HG02973 (cell line): ENCODE measurements around the gene ARF3.

Experiments
- ATAC-seq: cut with Tn5 transposase; IDR thresholded peaks from one replicate; pipeline ENCODE4 v1.9.1; 2021; ENCODE audit warnings: moderate library complexity; ENCODE audit not compliant: unreplicated experiment

The ARF3 gene

DNA sequence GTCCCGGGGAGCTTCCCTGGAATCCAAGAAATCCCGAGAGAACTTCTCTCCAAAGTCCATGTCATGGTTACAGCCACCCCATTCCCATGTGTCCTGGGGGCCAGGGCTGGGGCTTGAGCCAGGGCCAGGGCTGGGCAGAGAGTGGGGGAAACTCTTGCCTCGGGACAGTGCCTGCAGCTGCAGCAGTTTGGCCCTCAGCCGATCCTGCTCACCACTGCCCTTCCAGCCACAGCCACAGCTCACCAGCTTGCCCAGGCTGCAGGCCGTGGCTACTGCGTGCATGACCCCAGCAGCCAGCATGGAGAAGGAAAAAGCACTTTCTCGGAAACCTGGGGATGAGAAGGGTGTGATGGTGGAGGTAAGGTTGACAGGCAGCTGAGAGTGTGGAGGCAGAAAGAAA, 10.7 kb upstream of the ARF3 start:
- ATAC-seq: no peak

DNA sequence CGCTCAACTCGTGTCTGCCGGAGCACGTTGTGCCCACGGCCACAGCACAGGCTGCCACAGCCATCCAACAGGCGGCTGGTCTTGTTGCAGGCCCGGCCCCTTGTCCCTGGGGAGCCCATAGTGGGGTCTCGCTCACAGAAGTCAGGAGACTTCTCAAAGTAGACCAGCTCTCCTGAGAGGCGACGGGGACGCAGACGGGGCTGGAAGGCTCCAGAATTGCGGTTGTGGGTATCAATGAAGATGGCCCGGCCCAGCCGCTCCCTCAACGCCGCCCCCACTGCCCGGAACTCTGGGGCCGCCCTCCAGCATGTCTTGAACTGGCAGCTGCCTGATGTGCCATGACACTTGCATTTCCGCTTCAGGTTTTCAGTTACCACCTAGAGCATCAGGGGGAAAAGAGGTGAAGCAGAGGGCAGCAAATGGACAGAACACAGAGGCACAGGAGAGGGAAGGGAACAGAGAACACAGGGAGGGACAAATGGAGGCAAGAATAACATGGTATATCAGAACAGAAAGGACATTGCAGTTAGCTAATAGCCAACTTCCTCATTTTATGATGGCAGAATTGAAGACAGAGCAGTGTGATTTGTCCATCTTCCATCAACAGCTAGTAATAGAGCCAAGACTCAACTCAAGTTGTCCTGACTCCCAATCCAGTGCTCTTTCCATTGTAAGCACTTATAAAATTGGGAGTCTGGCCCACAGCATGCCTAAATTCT, 9.0 kb upstream of the ARF3 start:
- ATAC-seq: no peak

DNA sequence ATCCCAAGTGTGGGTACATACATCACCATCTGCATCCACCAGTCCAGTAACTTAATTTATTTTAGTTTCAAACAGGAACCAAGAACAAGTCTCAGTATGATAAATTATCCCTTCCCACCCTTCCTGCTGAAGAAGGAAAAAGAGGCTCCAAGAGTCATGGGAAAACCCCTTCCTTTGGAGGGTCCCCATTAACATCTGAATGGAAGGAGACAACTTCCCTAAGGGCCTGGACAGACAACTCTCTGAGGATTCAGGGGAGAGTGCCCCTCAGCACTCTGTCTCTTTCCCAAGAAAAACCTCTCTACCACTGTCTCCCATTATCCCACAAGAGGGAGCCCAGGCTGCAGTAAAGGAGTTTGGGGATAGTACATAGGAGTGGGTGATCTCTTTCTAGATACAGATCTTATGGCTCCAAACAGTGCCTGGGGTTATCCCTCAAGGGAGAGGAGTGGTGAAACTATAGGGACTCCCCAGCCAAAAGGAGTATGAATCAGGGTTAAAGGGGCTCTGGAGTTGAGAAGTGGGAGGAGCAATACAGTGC, 8.1 kb upstream of the ARF3 start:
- no peak for ATAC-seq

DNA sequence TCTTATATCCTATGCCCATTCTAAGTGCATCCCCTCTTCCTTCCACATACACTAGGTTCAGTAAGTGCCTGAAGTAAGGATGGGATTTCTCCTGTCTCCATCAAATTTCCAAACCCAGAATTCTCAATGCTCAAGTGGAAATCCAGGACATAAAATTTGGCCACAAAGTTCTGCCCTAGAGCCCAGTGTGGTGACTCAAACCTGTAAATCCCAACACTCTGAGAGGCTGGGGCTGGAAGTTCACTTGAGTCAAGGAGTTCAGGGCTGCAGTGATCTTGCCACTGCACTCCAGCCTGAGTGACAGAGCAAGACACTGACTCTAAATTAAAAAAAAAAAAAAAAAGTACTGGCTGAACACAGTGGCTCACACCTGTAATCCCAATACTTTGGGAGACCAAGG, 4.5 kb upstream of the ARF3 start:
- ATAC-seq: no peak

DNA sequence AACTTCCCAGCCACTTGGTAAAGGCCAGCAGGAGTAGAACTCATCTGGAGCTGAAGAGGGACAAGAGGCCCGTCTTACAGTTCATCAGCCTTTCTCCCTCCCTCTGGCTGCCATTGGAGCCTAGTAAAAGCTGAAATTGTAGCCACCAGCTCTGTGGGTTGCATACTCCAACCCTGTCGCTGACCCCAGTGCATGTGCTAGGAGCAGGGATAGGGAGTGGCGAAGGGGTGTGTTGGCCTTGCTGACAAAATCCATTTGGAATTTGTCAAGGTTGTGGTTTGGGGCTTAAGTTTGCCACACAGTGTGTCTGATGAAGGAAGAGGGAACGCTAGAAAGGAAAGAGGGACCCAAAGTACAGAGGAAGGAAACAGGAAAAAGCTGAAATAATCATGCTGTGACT, 4.0 kb upstream of the ARF3 start:
- no peak for ATAC-seq

DNA sequence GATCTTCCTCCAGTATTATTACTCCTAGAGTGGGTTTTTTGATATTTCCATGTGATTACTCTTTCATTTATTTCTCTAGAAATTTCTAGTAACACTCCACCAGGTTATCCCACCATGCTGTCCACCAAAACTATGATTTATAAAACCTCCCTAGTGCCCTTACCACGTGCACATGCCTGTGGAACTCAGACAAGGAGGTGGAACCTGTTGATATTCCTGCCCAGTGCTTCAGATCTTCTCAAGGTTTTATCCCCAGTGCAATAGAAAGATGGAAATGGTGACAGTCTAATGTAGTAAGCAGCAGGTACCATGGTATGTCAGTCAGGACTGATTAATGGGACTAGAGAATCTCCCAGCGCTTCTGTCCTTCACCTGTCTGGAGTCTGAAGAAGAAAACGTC, 3.5 kb upstream of the ARF3 start:
- no peak for ATAC-seq

DNA sequence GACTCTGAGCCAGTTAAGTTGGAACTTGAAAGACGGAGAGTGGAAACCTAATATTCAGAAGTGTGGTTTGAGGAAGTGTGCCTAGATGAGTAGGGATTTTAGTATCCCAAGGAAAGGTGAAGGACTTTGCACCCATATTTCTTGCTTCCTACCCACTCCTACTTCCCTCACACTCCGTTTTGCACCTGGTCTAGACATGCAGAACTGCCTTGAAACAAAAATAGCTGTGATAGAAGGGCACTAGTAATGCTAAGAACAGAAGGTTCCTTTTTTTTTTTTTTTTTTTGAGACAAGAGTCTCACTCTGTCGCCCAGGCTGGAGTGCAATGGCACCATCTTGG, 732 bp upstream of the ARF3 start:
- no peak for ATAC-seq

DNA sequence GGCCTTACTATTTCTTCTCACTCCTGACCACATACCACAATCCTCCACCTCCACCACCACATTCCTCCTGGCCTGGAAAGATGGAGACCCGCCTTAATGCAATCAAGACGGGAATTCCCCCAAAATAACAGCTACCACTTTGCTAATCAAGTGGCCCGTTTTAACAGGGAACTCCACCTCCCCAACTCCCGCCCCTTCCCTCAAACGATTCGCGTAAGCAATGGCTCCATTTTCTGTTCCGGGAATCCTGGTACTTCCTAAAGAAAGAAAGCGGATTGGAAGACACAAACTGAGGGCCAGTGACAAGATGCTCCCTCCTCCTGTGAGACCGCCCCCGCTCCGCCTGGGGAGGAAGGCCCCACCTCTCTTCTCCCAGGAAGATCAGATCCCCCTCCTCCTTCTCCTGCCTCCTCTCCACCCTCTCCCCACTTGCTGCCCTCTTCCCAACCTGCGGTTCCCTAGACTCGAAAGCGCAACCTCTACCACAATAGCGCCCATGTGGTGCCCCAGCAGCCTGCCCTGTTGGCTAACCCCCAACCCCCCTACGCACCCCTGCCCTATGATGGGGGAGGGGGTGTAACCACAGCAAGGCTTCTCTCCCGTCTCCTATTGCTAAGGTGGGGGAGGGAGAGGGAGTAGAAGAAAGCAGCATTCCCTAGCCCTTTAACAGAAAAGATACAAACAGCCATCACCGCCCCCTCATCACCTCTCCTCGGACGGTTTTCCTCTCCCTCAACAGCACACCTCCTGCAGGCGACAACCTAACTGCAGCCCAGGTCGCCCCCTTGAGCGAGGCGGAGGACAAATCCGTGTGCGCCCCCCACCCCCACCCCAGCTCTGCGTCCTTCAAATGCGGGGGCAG, 777 bp downstream of the ARF3 start:
- ATAC-seq: peak; percentile 17

DNA sequence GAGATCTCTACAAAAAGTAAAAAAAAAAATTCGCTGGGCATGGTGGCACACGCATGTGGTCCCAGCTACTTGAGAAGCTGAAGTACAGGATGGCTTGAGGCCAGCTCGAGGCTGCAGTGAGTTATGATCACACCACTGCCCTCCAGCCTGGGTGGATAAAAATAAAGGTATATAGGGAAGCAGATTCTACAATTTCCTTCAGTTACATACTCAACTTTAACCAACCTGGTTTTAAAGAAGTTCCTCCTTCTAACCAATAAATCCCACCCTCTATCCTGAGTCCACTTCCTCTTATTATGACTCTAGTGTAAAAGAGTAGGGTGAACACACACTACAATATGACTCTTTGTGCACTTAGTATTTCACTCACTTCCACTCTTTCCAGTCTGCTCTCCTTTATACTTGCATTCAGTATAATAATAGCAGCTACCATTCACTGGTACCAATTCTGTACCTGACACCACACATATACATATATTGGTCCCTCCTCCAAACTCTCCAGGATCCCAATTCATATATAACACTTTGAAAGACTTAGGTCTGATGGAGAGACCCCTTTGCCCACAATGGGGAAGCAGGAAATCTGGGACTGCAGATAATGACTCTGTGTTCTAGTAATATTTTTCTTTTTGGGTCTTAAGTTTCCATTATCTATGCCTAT, 2.3 kb downstream of the ARF3 start:
- no peak for ATAC-seq

DNA sequence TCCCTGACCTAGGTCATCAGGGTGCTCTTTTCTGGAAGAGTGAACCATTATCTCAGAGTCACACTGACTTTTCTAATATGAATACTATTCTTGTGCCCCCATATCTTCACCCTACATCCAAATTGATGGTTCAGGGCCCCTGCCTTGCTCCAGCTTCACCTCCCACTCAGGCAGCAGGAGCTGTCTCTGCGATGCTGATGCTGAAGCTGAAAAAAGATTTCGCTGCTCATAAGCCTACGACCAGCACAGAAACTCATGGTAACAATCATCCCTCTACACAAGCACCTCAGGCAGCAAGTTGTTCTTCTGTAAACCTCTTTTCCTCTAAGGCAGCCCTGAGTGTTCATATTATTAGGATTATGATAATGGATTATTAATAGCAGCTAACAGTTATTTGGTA, 3.2 kb downstream of the ARF3 start:
- no peak for ATAC-seq

DNA sequence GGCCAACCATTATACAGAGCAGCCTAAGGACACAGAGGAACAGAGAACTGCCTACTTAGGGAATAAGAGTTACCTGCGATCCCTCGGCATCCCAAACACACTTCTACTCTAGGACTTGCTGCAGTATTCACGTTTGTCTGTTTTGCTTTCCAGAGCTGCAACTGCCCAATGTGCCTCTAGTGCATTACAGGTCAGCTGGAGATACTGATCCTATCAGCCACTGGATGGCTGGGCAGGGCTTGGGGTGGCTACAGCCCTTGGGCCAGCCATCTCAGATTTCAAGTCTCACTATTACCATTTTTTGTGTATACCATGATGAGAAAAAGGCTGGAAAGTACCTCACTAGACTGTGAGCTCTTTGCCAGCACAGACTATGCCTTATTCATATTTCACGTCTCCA, 4.6 kb downstream of the ARF3 start:
- no peak for ATAC-seq

DNA sequence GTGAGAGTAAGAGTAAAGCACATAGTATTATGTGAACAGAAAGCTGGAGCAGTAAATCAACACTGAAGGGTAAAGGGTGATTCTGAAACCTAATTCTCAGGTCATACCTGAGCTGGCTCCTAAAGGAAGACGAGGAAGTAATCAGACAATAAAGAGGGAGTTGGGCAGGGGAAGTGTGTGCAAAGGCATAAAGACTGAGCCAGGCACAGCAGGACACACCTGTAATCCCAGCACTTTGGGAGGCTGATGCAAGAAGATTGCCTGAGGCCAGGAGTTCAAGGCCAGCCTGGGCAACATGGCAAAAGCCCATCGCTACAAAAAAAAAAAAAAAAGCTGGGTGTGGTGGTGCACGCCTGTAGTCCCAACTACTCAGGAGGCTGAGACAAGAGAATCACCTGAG, 9.6 kb downstream of the ARF3 start:
- no peak for ATAC-seq

DNA sequence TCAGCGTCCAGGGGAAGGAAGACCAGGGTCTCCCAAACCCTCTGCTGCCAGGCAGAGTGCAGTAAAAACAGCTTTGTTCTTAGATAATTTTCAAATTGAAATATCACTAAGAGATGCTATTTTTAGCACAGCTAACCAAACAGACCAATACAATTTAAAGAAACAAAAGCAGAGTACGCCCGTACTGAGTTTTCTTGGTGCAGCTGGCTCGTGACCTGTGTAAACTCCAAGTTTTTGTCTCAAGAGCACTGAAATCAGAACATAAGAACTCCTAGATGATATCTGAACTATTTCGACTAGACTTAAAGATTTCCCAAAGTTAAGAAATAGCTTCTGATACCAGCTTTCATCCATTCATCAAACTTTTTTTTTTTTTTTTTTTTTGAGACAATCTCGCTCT, 10.3 kb downstream of the ARF3 start:
- ATAC-seq: no peak

DNA sequence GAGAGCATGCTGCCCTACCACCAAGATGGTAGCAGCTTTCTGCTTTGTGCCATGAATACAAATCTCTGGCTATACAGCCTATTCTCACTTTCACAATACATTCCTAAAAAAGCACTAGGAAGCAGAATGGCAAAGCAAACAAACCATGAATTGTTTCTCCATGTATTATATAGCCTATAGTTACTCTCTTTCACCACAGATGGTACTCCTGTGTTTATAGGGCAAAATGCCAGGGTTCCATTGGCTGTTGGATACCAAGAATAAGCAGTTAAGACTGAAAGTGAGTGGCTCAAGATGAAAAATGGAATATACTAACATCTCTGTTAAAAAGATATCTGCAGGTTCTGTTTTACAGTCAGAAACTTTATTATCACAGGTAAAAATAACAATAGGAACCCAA, 11.1 kb downstream of the ARF3 start:
- ATAC-seq: no peak

DNA sequence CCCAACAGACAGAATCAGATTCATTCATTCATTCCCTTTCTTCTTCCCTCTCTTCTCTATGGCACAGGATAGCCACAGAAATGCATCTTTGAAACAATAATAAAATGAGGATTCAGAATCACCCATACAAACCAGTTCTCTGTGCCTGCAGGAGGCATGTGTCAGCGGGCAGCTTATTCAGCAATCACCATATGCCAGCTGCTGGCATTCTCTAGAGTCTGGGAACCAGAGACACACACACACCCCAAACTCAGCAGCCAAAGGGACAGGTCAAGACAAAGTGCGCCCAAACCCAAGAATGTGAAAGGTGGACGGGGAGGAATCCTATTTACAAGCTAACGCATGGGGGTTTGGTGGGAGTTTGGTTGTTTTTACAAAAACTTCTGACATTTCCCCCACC, 14.1 kb downstream of the ARF3 start:
- no peak for ATAC-seq

DNA sequence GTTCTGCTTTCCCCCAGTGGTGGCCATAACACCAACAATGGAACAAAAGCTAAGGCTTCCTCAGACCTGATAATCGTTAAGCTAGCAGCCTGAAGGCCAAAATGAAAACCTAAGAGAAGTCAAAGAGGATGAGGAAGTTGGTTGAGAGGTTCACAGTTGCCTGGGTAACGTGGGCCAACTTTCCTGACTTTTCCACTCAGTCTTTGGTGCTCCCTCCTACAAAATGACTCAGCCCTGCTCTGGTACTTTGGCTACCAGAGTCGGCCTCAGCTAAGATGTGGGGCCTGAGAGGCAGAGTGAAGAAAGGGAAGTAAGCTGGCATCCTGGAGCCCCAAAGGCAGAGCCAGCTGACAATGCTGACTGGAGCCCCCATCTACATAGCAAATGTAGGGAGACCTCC, 17.1 kb downstream of the ARF3 start:
- no peak for ATAC-seq

DNA sequence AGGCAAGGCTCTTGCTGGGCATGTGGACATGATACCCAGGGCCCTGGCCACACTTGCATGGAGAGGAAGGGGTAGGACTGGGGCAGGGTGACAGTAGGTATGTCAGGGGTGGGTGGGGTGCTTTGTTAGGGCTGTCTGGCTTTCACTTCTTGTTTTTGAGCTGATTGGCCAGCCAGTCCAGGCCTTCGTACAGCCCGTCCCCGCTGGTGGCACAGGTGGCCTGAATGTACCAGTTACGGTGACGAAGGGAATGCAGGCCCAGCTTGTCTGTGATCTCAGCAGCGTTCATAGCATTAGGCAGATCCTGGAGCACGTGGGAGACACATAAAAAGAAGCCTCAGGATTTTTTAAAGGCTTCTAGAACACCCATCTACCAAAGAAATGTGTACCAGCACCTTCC, 18.5 kb downstream of the ARF3 start:
- ATAC-seq: no peak

DNA sequence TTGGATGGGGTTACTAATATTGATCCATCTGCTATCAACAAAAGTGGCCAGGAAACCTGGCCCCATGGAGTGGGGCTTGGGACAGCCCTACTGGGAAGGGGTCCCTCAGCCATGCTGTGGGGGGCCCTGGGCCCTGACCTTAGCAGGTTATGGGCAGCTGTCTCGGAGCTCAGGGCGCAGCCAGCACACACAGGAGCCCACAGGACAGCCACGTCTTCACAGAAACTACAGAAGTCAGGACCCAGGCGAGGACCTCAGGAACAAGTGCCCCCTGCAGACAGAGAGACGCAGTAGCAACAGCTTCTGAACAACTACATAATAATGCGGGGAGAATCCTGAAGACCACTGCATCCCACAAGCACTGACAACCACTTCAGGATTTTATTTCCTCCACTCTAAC, 20.1 kb downstream of the ARF3 start:
- no peak for ATAC-seq

DNA sequence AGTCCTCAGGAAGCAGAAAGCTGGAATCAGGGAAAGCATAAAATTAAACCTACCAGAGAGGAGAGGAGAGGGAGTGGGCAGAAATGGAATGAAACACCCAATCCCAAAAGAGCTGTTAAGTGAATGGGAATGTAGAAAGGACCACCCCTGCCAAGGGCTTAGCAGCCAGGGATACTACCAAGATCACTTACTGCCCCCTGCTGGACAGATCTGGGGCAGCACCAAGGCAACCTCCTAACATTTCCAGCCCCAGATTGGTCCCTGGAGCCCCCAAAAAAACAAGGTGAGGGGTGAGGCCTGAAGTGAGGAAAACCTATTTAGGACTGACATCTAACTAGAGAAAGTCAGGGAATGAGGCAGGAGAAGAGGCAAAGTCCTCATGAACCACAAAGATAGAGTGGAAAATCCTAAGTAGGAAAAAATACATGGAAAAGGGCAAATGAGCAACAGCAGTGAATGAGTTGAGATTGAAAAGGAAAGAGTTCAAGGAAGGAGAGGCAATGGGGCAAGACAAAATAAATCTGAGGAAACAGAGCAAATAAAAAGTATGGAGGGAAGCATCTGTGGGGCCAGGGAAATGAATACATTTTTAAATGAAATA, 20.8 kb downstream of the ARF3 start:
- ATAC-seq: no peak

DNA sequence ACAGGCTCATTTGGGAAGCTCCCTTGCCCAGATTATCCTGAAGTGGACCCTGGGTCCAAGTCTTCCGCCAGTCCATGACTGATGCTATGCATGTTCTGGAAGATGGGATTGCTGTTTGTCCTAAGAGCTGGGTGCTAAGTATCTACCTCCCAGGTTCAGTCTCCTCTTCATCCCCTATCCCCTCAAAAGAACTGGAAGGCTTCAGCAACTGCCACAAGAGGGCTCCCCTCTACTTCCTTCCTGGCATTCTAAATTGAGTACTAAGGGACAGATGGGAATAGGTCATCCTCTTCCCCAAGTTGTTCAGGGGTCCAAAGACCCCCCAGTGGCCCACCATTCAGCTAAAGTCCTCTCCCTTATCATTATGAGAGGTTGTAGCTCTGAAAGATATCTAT, 23.0 kb downstream of the ARF3 start:
- ATAC-seq: no peak

DNA sequence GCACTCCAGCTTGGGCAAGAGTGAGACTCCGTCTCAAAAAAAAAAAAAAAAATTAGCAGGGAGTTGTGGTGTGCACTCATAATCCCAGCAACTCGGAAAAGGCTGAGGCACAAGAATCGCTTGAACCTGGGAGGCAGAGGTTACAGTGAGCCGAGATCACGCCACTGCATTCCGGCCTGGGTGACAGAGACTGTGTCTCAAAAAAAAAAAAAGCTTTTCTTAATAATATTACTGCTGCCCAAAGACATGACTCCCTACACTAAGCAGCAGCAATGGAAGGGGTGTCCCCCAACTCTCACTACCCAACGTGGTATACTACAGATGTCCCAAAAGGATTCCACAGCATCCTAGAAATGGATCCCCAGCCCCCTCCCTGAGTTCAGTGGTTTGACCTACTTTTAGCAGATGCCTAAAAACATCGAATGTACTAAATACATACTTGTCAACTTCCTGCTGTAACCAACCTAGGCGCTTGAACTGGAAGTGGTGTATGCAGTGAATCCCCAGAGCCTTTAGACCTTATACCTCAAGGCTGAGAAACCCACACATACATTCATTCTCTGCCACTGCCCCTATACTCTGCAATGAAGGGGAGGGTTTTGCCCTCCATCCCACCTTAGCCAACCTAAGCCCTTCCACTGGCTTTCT, 23.5 kb downstream of the ARF3 start:
- ATAC-seq: no peak
